Stimulated activated CD4-positive, alpha-beta T cell treated with anti-CD3 and anti-CD28 coated beads, Interleukin-2, amount 100 ng/mL, for 4 hours (primary cell): Measurements from ENCODE around the gene MEN1.
A peak's percentile ranks its signal among the peaks of the same experiment; 100 is the strongest.

ENCODE experiments used
- DNase-seq: peaks from one replicate; pipeline ENCODE4 v3.0.0-alpha.2; 2020; ENCODE audit warnings: low read depth

Gene MEN1

DNA sequence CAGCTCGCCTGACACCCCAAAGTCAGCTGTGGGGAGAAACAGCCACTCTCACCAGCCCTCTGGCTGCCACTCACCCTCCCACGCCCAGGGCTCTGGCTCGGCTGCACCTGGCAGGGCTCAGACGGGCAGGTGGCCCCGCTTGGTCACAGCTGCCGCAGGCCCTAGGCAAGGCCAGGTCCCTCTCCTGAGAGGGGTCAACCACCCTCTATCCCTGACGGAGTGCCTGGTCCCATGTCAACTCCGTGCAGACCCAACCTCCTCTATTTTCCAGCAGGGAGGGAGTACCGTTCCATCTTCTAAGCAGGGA, 9.2 kb downstream of the MEN1 start:
- no peak for DNase-seq

DNA sequence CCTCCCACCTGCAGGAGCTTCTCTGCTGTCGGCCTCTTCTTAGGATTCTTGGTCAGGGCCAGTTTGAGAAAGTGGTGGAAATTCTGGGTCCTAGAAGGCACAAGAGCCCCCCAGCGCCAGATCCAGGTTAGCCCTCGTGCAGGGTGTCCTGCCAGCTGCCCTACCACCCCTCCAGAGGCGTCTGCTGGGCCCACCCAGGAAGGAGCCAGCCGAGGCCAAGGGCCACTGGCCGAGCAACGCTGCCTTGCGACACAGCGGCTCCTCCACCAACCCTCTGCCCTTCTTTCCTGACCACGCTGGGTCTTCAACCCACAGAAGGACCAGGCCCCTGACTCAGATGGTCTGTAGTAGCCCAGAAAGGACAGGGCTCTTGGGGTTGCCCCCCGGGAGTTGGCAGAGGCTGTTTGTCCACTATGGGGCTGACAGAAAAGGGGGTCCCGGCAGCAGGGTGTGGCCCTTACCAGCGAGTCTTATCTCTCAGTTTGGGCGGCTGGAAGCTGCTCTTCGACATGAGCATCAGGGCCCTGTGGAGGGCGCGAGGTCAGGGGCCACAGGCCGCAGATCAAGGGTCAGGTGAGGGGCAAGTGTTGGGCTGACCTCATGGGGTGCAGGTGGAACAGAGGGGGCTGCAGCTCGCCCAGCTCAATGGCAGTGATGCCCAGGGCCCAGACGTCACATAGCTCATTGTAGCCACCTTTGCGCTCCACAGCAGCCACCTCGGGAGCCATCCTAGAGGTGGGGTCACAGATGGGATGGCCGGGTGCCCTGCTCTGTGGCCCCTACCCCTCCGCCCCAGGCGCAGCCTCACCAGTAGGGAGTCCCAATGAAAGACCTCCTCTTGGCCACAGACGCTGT, 9.8 kb downstream of the MEN1 start:
- no peak for DNase-seq

DNA sequence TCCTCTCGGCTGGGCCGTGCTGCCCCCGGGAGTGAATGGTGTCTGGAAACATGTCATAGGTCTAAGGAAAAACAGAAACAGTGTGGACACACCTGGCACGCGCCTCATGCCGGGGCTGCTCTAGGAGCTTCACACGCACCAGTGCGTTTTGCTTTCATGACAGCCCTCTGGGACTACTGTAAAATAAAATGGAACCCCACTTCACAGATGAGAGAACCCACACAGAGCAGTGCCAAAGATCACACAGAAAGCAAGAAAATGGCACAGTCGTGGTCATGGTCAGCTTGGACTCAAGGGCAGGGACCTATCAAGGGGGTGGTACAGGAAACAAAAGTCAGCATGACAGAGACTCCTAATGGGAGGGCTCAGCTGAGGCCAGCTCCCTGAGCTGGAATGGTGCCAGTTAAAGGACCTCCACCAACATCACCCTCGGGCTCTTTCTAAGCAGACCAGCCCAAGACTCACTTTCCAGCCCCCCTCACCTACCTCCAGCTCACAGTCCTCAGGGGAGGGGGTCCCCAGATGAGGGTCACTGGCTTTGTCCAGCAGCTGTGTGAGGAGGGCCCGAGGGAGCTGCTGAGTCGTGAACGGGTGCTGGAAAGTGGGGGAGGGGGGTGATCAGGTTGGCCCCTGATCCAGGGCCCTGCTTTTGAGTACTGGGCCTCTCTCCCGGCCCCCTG, 10.6 kb downstream of the MEN1 start:
- no peak for DNase-seq

DNA sequence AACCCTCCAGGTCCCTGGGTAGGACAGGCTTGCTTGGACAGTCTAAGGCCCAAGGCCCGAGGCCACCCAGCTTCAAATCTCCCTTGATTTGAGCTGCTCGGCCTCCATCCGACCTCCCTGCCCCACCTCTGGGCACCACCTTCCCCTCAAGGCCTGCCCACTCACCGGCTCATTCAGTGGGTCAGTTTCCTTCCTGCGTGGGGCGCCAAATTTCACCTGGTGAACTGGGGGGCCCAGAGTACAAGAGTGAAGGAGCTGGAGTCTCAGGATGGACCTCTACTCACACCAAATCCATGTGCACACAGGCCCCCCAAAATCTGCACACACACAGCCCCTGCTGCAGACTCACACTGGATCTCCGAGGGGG, 11.1 kb downstream of the MEN1 start:
- DNase-seq: no peak

DNA sequence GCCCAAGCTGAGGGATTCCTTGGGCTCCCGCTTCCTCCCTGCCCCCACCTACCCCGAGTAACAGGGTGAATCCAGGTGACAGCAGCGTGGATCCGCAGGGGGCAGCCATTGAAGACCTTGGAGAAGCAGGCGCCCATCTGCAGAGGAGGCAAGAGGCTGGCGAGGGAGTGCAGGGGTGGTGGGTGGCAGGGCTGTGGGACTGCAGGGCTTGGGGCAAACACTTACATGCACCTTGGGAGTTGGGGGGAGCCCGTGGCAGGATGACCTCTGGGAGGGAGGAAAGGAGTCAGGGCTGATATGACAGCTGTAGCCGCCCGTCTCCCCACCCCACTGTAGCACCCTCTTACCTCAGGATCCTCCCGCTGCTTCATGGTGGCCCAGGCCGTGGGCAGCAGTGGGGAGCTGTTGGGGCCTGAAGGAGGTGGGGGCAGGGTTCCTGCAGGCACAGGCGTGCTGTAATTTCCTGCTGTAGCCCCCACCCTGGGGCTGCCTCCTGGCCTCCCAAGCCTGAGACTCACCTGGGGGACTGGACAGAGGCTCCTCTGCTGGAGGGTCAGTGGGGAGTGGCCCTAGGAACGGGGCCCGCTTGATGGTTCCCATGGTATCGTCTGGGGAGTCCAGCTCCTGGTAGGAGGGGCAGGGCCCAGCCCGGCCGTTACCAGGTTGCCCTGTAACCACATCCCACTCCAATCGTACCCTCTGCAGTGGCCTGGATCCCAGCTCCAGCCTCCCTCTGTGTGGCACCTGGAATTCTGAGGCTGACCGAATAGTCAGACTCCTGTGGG, 13.4 kb downstream of the MEN1 start:
- no peak for DNase-seq

DNA sequence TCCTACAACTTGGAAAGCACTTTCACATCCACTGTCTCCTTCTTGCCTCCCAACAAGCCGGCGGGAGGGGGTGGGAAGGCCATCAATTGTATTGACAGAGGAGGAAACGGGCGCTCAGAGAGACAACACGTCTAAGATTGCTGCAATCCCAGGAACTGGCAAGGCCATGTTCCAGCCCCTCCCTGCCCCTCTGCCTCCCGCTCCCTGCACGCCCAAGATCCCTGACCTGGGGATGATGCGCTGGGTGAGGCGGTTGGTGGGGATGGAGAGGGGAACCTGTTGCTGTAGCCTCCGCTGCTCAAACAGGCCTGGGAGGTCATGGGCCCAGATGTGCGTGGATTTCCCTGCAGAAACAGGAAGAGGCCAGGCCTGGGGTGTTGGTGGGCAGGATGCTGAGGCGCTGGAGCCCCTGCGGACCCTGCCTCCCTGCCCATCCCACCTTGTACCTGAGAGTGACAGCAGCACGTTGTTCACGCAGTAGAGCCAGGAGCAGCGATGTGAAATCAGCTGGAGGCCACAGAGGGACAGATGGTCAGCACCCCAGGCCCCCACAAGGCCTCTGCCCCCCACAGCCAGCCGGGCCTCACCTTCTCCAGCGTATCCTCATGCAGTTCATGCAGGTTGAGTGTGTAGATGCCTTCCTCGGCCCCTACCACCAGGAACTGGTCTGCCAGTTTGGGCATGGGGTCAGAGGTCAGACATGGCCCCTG, 14.1 kb downstream of the MEN1 start:
- no peak for DNase-seq

DNA sequence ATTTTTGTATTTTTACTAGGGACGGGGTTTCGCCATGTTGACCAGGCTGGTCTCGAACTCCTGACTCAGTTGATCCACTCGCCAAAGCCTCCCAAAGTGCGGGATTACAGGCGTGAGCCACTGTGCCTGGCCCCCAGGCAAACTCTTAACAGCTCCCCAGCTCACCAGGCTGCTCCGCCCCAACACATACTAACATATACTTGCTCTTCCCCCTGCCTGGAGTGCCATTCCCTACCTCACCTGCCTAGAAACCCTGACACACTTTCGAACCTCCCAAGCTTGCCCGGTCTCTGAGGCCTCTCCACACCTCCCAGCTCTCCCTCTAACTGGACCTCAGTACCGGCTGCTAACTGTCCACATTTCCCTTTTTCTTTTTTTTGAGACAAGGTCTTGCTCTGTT, 15.8 kb downstream of the MEN1 start:
- no peak for DNase-seq

DNA sequence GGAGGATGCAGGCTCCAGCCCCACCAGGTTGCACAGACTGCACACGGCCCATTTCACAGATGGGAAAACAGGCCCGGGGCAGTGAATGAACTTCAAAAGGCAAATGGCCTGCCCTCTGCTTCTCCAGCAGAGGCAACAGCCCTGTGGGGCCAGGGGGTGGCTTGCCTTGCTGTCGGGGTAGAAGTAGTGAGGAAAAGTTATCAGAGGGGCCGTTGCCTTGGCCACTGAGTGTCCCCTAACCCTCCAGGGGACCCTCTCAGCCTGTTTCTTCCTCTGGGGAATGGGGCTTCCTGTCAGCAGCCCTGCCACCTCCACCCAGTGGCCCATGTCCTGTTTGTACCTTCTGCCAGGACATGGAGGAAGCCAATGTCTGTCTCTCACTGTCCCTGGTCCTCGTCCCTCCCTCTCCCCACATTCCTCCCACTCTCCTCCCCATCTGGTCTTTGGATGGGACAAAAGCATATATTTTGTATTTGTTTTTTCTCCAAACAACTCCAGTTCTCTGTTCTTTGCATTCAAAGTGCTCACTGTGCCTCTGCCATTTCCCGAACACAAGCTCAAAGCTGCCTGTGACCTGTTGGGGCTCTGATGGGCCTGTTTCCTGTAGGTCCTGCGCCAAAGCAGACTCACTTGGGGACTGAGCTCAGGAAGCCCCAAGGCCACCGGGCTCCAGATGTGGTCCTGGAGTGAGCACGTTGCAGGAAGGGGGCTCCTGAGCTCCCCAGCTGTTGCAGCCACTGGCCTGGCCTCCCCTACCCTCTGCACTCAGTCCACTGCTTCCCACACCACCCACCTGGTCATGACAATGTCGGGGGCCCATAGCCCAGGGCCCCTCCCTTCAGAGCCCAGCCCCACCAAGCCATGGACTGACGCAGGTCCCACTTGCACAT, 16.8 kb downstream of the MEN1 start:
- no peak for DNase-seq

DNA sequence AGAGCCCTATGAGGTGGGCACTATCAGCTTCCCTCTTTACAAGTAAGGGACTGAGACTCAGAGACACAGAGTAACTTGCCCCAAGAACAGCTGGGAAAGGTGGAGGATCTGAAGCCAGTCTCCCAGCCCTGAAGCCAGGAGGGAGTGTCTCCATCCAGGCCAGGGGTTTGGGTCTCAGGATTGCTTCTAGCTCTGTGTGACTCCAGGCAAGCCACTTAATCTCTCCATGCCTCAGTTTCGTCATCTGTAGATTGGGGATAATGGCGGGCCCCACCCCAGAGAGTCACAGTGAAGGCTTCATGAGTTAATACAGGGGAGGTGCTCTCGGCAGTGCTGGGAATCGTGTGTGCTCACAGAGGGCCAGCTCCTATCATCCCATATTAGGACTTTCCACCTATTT, 17.9 kb downstream of the MEN1 start:
- DNase-seq: no peak

DNA sequence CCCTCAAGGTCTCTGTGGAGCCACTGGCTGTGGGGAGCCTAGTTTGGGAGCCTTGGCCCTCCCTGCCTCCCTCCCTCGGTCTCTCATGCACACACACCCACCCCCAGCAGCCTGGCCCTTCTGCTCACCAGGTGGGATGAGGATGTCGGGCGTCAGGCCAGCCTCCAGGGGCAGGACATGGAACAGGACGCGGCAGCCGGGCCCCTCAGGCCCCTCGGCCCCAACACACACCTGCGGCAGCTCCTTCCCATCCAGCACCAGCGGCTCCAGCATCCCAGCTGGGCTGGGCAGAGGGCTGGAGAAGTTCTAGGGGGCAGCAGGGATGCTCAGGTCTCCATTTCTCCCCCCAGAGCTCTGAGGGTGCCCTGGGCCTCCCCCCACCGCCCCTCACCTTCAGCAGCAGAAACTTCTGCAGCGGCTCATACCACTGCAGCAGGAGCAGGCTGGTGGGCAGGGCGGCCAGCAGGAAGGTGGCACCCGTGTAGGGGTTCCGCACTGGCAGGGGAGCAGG, 18.5 kb downstream of the MEN1 start:
- no peak for DNase-seq

DNA sequence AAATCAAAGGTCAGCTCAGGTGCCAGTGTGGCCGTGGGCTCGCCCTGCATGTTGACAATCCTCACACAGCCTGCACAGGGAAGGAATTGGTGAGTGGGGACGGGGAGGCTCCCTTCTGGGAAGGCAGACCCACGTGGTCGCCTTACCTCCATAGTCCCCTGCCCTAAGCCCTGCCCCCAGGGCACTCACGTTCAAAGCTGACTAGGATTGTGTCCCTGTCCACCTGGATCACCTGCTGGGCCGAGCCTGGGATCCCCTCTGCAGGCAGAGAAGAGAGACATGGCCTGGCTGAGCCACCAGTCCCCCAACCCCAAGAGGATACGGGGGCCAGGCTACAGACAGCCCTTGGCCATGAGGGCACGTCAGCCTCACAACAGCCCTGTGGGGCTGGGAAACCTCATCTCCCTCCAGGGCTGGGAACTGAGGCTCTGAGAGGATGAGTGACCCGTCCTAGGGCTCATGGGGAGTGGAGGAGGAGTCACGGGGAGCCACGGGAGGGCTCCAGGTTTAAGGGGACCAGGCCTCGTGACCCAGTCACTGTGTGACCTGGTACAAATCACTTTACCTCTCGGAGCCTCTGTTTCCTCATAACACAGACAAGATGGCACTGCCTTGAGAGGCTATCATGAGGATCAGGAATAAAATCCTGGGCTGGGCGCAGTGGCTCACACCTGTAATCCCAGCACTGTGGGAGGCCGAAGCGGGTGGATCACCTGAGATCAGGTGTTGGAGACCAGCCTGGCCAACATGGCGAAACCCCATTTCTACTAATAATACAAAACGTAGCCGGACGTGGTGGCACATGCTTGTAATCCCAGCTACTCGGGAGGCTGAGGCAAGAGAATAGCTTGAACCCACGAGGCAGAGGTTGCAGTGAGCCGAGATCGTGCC, 19.9 kb downstream of the MEN1 start:
- no peak for DNase-seq

DNA sequence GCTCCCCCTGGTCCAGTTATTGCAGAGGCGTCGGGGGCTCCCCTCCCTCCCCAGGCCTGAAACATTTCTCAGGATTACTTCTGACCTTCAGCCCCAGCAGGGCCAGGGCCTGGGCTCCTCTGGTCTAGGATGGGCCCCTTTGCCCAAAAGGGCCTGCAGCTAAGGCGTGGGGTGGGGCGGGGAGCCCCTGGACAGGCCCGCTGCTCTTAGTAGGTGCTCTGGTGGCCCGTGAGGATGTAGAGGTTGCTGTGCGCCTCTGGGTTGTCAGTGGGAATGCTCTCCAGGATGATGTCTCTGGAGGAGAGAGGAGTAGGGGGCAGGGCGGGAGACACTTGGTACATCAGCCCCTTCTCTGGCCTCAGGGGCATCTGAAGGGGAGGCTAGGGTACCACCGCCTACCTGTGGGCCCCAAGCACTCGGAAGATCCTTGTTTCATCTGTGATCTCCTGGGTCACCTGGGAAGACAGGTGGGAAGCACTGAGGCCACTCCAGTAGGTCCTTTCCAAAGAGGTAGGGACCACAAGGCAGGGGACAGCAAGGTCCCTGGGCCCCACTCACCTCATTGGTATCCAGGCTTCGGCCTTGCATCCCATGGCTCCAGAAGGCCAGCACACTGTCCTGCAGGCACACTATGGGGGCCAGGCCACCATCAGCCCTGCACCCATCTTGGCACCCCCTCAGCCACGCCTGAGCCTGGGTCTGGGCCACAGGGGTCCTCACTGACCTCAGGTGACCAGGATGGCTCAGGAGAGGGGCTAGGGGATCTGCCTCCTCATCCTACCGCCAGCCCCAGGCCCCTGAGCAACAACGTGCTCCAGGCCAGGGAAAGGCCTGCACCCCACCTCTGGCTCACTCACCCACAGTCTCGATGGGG, 20.8 kb downstream of the MEN1 start:
- DNase-seq: no peak

DNA sequence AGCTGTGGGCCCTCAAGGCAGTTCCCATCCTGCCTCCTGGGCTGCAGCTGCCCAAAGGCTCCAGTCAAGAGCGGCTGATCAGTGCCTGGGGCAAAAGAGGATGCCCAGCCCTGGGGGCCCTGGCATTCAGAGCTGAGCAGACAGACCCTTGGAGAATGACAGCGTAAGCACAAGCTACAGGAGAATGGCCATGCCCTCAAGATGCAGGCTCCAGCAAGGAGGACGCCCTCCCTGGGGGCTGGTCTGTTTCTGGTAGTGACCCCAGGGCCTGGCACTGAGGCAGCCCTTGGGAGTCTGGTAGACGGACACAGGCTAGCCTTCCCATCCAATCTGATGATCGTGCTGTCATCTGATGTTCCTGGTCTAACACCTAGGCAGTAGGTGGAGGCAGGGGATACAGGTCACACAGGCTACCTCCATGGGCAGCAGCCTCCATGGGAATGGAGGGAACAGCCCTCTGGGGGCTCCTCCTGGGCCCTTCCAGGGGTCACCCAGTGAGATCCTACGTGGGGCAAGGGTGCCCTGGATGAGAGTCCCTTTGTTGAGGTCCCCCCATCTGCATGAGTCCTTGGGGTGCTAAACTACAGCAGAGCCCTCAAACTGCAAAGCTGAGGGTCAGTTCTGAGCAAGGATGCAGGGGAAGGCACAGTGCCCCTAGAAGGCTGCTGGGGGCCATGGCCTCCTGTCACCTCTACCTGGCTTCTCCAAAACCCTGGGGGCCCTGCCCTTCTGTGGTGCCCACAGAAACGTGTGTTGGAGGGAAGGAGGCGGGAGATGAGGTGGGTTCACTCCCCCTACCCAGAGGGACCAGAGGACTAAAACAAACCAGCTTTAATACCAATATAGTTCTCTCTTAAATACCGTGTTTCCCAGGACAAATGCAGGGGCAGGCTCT, 21.8 kb downstream of the MEN1 start:
- no peak for DNase-seq

DNA sequence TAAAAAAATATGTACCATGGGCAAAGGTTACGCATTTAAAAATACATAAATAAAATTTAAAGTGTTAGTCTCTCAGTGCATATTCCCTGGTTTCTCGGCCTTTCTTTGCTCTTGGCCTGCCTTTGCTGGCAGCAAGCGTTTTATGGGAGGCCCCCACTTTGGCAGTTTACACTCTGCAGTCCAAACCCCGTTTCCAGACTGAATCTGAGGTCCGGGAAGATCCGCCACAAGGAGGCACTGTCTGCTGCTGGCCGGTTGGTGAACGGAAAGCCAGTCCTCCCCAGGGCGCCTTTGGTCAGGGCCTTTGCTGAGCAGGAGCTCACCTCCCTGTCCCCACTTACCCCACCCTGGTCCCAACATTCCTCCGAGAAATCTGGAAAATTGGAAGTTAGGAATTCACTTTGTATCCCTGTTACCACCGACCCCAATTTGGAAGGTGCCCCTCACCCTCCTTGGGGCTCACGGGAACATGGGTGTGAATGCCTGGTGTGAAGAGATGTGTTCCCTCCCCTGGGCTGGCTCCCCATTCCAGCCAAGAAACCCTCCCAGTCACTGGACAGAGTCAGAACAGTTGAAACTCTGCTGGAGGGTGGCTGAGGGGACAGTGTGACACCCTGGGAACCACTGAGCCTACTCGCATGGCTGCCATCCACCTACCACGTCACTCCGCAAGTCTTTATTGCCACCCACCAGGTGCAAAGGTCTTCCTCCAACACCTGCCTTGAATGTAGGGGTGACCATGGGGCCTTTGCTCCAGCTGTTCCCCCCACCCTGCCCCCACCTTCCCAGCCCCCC, 22.6 kb downstream of the MEN1 start:
- DNase-seq: peak; percentile 36

DNA sequence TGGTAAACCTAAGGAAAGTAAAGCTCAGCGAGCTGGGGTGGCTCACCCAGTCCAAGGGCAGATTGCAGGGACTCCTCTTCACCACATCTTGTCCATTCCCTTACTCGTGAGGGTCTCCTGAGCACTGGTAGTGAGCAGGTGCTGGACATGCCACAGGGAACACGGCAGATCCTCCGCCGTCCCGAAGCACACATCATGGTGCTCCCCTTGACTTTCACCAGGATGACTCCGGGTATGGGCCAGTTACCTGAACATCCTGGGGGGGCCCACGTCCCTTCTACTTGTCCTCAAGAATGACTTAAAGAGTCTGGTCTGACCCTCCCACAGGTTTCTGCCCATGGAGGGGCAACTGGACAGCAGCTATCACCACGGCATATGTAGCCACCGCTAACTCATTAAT, 24.0 kb downstream of the MEN1 start:
- no peak for DNase-seq

DNA sequence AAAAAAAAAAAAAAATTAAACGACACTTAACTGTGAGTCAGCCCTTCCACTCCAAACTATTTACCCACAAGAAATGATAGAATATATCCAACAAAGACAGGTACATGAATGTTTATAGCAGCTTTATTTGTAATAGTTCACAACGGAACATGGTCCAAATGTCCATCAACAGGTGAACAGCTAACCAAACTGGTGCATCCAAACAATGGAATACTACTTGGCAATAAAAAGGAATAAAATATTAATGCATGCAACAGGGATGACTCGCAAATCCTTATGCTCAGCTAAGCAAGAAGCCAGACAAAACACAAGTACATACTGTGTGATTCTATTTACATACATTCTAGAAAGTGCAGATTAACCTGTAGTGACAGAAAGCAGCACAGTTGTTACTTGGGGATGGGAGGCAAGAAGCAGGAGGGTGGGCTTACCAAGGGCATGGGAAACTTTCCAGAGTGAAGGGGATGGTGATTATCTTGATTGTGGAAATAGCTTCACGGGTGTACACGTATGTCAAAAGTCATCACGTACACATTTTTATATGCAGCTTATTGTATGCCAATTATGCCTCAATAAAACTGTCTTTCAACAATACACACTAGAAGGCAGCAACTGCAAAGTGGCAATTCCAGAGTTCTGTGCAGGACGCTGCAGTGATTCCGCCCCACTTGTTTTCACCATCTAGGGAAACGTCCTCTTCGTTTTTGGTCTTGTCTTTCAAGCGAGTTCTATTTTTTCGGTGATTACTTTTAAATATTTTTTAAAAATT, 25.4 kb downstream of the MEN1 start:
- no peak for DNase-seq
